ENCODE results near the gene SPP1.

DNA sequence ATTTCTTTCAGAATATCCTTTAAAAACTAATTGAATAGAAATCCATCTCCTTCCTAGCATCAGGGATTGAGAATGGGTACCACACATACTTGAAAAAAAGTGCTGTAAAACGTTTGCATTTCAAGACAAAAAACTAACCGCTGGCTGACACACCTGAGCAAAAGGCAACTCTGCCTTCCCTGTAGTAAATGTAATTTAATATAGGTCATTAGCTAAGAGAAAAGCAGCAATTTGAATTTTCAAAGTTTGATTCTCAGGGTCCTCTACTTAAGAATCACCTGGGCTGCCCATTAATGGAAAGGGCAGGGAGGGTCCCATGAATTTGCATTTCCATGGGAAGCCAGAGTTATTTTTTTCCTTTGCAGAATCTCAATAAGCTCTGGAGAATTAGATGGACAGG, 40.5 kb upstream of the SPP1 start:
- TF ChIP-seq, protein P1, sequence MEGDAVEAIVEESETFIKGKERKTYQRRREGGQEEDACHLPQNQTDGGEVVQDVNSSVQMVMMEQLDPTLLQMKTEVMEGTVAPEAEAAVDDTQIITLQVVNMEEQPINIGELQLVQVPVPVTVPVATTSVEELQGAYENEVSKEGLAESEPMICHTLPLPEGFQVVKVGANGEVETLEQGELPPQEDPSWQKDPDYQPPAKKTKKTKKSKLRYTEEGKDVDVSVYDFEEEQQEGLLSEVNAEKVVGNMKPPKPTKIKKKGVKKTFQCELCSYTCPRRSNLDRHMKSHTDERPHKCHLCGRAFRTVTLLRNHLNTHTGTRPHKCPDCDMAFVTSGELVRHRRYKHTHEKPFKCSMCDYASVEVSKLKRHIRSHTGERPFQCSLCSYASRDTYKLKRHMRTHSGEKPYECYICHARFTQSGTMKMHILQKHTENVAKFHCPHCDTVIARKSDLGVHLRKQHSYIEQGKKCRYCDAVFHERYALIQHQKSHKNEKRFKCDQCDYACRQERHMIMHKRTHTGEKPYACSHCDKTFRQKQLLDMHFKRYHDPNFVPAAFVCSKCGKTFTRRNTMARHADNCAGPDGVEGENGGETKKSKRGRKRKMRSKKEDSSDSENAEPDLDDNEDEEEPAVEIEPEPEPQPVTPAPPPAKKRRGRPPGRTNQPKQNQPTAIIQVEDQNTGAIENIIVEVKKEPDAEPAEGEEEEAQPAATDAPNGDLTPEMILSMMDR (conservative IDR thresholded peaks at IDR 0.05 in 1 of 2, IDR thresholded peaks at IDR 0.05 in 1 of 2; ENCODE audit: extremely low read depth in 1 of 2, insufficient read depth in 1 of 2, low read depth in 1 of 2, low read length in 2 of 2) = no peak
- TF ChIP-seq EZH2 (IDR thresholded peaks at IDR 0.05; ENCODE audit: borderline replicate concordance, low read length) = no peak
